Transverse colon (tissue), 3 donors: ENCODE data around the gene NPC1L1.

ENCODE experiments used
- CTCF ChIP-seq, 5 experiments: fragments of 200-600 bp in 3 of 5; fragments of 450-650 bp in 2 of 5; sonication (generic) in 3 of 5; IDR thresholded peaks; 1 replicate in 2 of 5; 2 replicates in 3 of 5; pipeline ENCODE4 v1.5.1; 2016 to 2017; ENCODE audit warnings: antibody characterized with exemption in 5 of 5, inconsistent platforms in 3 of 5, mild to moderate bottlenecking in 2 of 5, moderate library complexity in 1 of 5
- POLR2A ChIP-seq: fragments of 450-650 bp; IDR thresholded peaks from one replicate; pipeline ENCODE4 v1.6.1; 2016; ENCODE audit warnings: antibody characterized with exemption, mild to moderate bottlenecking, moderate library complexity

- TF ChIP-seq CTCF (IDR thresholded peaks at IDR 0.05) = peak; percentile 20 to 47 (median 31)
- TF ChIP-seq POLR2A = no peak
Measured at GRCh38 chr7:44534501-44534900, 6.6 kb downstream of the NPC1L1 start.
